Measurements from ENCODE around the gene SCYL1.

Gene SCYL1

GRCh38 chr11:65539744-65540289 lies 14.9 kb downstream of the SCYL1 start:
- Histone ChIP-seq H3K4me3 (ENCODE audit: low read depth, low read length) (peak overlapping the region; percentile 80), H3K27me3 (ENCODE audit: control insufficient read depth, insufficient read depth, low read length) (peaks cover 47% of the 10 kb centered on the region), H3K9me3 (ENCODE audit: control insufficient read depth, insufficient read depth, low read depth, low read length) (no peaks in the 10 kb centered on the region), H3K9ac (ENCODE audit: low read length) (peak overlapping the region; percentile 54), H3K27ac (ENCODE audit: low read depth, low read length) (no peak overlapping the region), H3K36me3 (ENCODE audit: control insufficient read depth, insufficient read depth, low read length) (peaks cover 27% of the 10 kb centered on the region), H3K4me1 (ENCODE audit: control insufficient read depth, insufficient read depth, low read length) (peaks cover 3% of the 10 kb centered on the region; the same call in 1 of the 2 replicates)

- peaks cover 20% of the 10 kb centered on the region for H3K36me3 ChIP-seq (ENCODE audit: control insufficient read depth, insufficient read depth, low read length)
- H3K9ac ChIP-seq (ENCODE audit: low read length) = peak overlapping the region; percentile 54
- H3K9me3 ChIP-seq (ENCODE audit: control insufficient read depth, insufficient read depth, low read depth, low read length) = no peaks in the 10 kb centered on the region
- peak overlapping the region; percentile 80 for H3K4me3 ChIP-seq (ENCODE audit: low read depth, low read length)
- H3K4me1 ChIP-seq (ENCODE audit: control insufficient read depth, insufficient read depth, low read length) = peaks cover 3% of the 10 kb centered on the region; the same call in 1 of the 2 replicates
- H3K27ac ChIP-seq (ENCODE audit: low read depth, low read length) = no peak overlapping the region
- peaks cover 54% of the 10 kb centered on the region for H3K27me3 ChIP-seq (ENCODE audit: control insufficient read depth, insufficient read depth, low read length)
Observed at GRCh38 chr11:65540290-65541092, 15.6 kb downstream of the SCYL1 start.

GRCh38 chr11:65541093-65541982 lies 16.5 kb downstream of the SCYL1 start:
- H3K36me3 ChIP-seq (ENCODE audit: control insufficient read depth, insufficient read depth, low read length) = peaks cover 12% of the 10 kb centered on the region; the same call in 1 of the 2 replicates
- peaks cover 9% of the 10 kb centered on the region for H3K4me1 ChIP-seq (ENCODE audit: control insufficient read depth, insufficient read depth, low read length)
- peaks cover 63% of the 10 kb centered on the region for H3K27me3 ChIP-seq (ENCODE audit: control insufficient read depth, insufficient read depth, low read length)
- no peak overlapping the region for H3K27ac ChIP-seq (ENCODE audit: low read depth, low read length)
- no peak overlapping the region for H3K9ac ChIP-seq (ENCODE audit: low read length)
- peak overlapping the region; percentile 80 for H3K4me3 ChIP-seq (ENCODE audit: low read depth, low read length)
- H3K9me3 ChIP-seq (ENCODE audit: control insufficient read depth, insufficient read depth, low read depth, low read length) = no peaks in the 10 kb centered on the region

- peaks cover 72% of the 10 kb centered on the region for H3K27me3 ChIP-seq (ENCODE audit: control insufficient read depth, insufficient read depth, low read length)
- H3K4me3 ChIP-seq (ENCODE audit: low read depth, low read length) = no peak overlapping the region
- peaks cover under 1% of the 10 kb centered on the region; the same call in 1 of the 2 replicates for H3K36me3 ChIP-seq (ENCODE audit: control insufficient read depth, insufficient read depth, low read length)
- no peaks in the 10 kb centered on the region for H3K9me3 ChIP-seq (ENCODE audit: control insufficient read depth, insufficient read depth, low read depth, low read length)
- H3K27ac ChIP-seq (ENCODE audit: low read depth, low read length) = no peak overlapping the region
- peaks cover 12% of the 10 kb centered on the region for H3K4me1 ChIP-seq (ENCODE audit: control insufficient read depth, insufficient read depth, low read length)
- no peak overlapping the region for H3K9ac ChIP-seq (ENCODE audit: low read length)
Observed at GRCh38 chr11:65542738-65543390, 18.0 kb downstream of the SCYL1 start.

GRCh38 chr11:65545853-65546216 lies 21.0 kb downstream of the SCYL1 start:
- Histone ChIP-seq H3K36me3 (ENCODE audit: control insufficient read depth, insufficient read depth, low read length) (no peaks in the 10 kb centered on the region), H3K9me3 (ENCODE audit: control insufficient read depth, insufficient read depth, low read depth, low read length) (no peaks in the 10 kb centered on the region), H3K4me3 (ENCODE audit: low read depth, low read length) (peak overlapping the region; percentile 74), H3K9ac (ENCODE audit: low read length) (no peak overlapping the region), H3K4me1 (ENCODE audit: control insufficient read depth, insufficient read depth, low read length) (peaks cover 12% of the 10 kb centered on the region), H3K27ac (ENCODE audit: low read depth, low read length) (no peak overlapping the region), H3K27me3 (ENCODE audit: control insufficient read depth, insufficient read depth, low read length) (peaks cover 63% of the 10 kb centered on the region)

- Histone ChIP-seq H3K36me3 (ENCODE audit: control insufficient read depth, insufficient read depth, low read length) (no peaks in the 10 kb centered on the region), H3K9me3 (ENCODE audit: control insufficient read depth, insufficient read depth, low read depth, low read length) (no peaks in the 10 kb centered on the region), H3K9ac (ENCODE audit: low read length) (no peak overlapping the region), H3K27ac (ENCODE audit: low read depth, low read length) (no peak overlapping the region), H3K27me3 (ENCODE audit: control insufficient read depth, insufficient read depth, low read length) (peaks cover 68% of the 10 kb centered on the region), H3K4me1 (ENCODE audit: control insufficient read depth, insufficient read depth, low read length) (peaks cover 11% of the 10 kb centered on the region), H3K4me3 (ENCODE audit: low read depth, low read length) (peak overlapping the region; percentile 74)
Observed at GRCh38 chr11:65546217-65546958, 21.5 kb downstream of the SCYL1 start.

- Histone ChIP-seq H3K4me3 (ENCODE audit: low read depth, low read length) (peak overlapping the region; percentile 28; the same call in 1 of the 2 replicates), H3K27me3 (ENCODE audit: control insufficient read depth, insufficient read depth, low read length) (peaks cover 62% of the 10 kb centered on the region), H3K9me3 (ENCODE audit: control insufficient read depth, insufficient read depth, low read depth, low read length) (no peaks in the 10 kb centered on the region), H3K4me1 (ENCODE audit: control insufficient read depth, insufficient read depth, low read length) (peaks cover 18% of the 10 kb centered on the region), H3K9ac (ENCODE audit: low read length) (no peak overlapping the region), H3K27ac (ENCODE audit: low read depth, low read length) (no peak overlapping the region), H3K36me3 (ENCODE audit: control insufficient read depth, insufficient read depth, low read length) (no peaks in the 10 kb centered on the region)
Observed at GRCh38 chr11:65547446-65548125, 22.7 kb downstream of the SCYL1 start.

- Histone ChIP-seq H3K27ac (ENCODE audit: low read depth, low read length) (no peak overlapping the region), H3K27me3 (ENCODE audit: control insufficient read depth, insufficient read depth, low read length) (peaks cover 62% of the 10 kb centered on the region)
Observed at GRCh38 chr11:65548395-65548794, 23.5 kb downstream of the SCYL1 start.

GRCh38 chr11:65549096-65549495 lies 24.2 kb downstream of the SCYL1 start:
- Histone ChIP-seq H3K9ac (ENCODE audit: low read length) (no peak overlapping the region), H3K36me3 (ENCODE audit: control insufficient read depth, insufficient read depth, low read length) (no peaks in the 10 kb centered on the region), H3K9me3 (ENCODE audit: control insufficient read depth, insufficient read depth, low read depth, low read length) (no peaks in the 10 kb centered on the region), H3K27me3 (ENCODE audit: control insufficient read depth, insufficient read depth, low read length) (peaks cover 61% of the 10 kb centered on the region), H3K4me3 (ENCODE audit: low read depth, low read length) (no peak overlapping the region), H3K4me1 (ENCODE audit: control insufficient read depth, insufficient read depth, low read length) (peaks cover 23% of the 10 kb centered on the region), H3K27ac (ENCODE audit: low read depth, low read length) (no peak overlapping the region)

More at GRCh38 chr11:65548395-65548794, 23.5 kb downstream of the SCYL1 start:
- peaks cover 20% of the 10 kb centered on the region for H3K4me1 ChIP-seq (ENCODE audit: control insufficient read depth, insufficient read depth, low read length)
- H3K9ac ChIP-seq (ENCODE audit: low read length) = no peak overlapping the region
- H3K9me3 ChIP-seq (ENCODE audit: control insufficient read depth, insufficient read depth, low read depth, low read length) = no peaks in the 10 kb centered on the region
- no peak overlapping the region for H3K4me3 ChIP-seq (ENCODE audit: low read depth, low read length)
- H3K36me3 ChIP-seq (ENCODE audit: control insufficient read depth, insufficient read depth, low read length) = no peaks in the 10 kb centered on the region
